HEK293 (cell line): ENCODE results near the gene TOPBP1.

Source experiments
- GLI4 ChIP-seq: fragments of 450-650 bp; formaldehyde crosslinking; IDR thresholded peaks from 2 replicates; pipeline ENCODE4 v1.5.1; 2016; ENCODE audit warnings: missing biosample characterization, missing genetic modification characterization
- KLF9 ChIP-seq: fragments of 450-650 bp; formaldehyde crosslinking; IDR thresholded peaks from 2 replicates; pipeline ENCODE4 v1.5.1; 2016; ENCODE audit warnings: missing biosample characterization, missing genetic modification characterization, low read depth
- OVOL3 ChIP-seq: fragments of 450-650 bp; formaldehyde crosslinking; IDR thresholded peaks from 2 replicates; pipeline ENCODE4 v1.5.1; 2016; ENCODE audit warnings: missing biosample characterization, missing genetic modification characterization
- PBX3 ChIP-seq: sonication (generic); formaldehyde crosslinking; IDR thresholded peaks from 2 replicates; pipeline ENCODE4 v1.8.1; 2022; ENCODE audit warnings: mild to moderate bottlenecking, moderate library complexity, missing genetic modification reagents
- SCRT1 ChIP-seq: fragments of 450-650 bp; formaldehyde crosslinking; IDR thresholded peaks from 2 replicates; pipeline ENCODE4 v1.5.1; 2016; ENCODE audit warnings: missing biosample characterization, missing genetic modification characterization, borderline replicate concordance
- ZBTB7A ChIP-seq: fragments of 450-650 bp; formaldehyde crosslinking; IDR thresholded peaks from 2 replicates; pipeline ENCODE4 v1.5.1; 2016; ENCODE audit warnings: low read depth, missing biosample characterization, missing genetic modification characterization
- ZNF350 ChIP-seq: fragments of 450-650 bp; formaldehyde crosslinking; IDR thresholded peaks from 2 replicates; pipeline ENCODE4 v1.5.0; 2017; ENCODE audit warnings: missing biosample characterization, mild to moderate bottlenecking, missing genetic modification characterization
- ZNF704 ChIP-seq: fragments of 450-650 bp; formaldehyde crosslinking; IDR thresholded peaks from 2 replicates; pipeline ENCODE4 v1.5.1; 2016; ENCODE audit warnings: missing biosample characterization, missing genetic modification characterization
- ZNF707 ChIP-seq: fragments of 450-650 bp; formaldehyde crosslinking; IDR thresholded peaks from 2 replicates; pipeline ENCODE4 v1.5.1; 2016; ENCODE audit warnings: missing biosample characterization, missing genetic modification characterization
- ZNF76 ChIP-seq: fragments of 450-650 bp; formaldehyde crosslinking; IDR thresholded peaks from 2 replicates; pipeline ENCODE4; 2016; ENCODE audit warnings: low read depth, missing biosample characterization, missing genetic modification characterization, borderline replicate concordance
- ZSCAN30 ChIP-seq: fragments of 450-650 bp; IDR thresholded peaks from 2 replicates; pipeline ENCODE4 v1.5.1; 2018; ENCODE audit warnings: missing biosample characterization, mild to moderate bottlenecking, missing genetic modification characterization, moderate library complexity
- TF ChIP-seq, protein P1 (sequence below): fragments of 450-650 bp; formaldehyde crosslinking; IDR thresholded peaks from 2 replicates; pipeline ENCODE4 v1.5.1; 2016; ENCODE audit warnings: missing biosample characterization, missing genetic modification characterization

DNA sequence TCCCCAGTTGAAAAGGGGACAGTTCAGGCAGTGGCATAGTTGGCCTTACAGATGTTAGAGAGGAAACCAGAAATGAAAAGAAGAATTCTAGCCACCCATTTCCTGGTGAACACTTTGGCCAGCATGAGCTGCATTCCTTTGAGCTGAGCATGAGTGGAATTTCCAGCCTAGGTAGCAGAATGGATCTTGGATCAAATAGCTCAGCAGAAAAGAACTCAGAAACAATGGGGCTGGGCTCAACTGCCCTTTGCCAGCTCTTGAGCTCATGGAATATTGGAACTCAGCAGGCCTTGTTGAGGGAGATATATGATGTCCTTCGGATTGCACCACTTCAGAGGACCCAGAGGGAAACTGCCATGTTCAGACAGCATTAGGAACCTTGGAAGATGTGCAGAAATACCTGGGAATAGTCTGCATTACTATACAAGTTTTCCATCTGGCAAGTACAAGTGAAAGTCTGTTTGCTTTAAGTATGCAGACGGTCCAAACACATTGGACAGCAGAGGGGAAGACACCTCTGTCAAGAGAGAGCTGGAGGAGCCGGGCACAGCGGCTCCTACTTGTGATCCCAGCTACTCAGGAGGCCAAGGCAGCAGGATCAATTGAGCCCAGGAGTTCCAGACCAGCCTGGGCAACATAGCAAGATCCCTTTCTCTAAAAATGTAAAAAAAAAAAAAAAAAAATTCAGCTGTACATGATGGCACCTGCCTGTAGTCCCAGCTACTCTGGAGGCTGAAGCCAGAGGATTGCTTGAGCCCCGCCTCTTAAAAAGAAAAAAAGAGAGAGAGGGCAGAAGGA, 91.4 kb downstream of the TOPBP1 start:
- no peak for TF ChIP-seq ZSCAN30 (tag by site-specific recombination)
- no peak for TF ChIP-seq GLI4 (tag by site-specific recombination)
- no peak for TF ChIP-seq SCRT1 (tag by site-specific recombination)
- no peak for TF ChIP-seq KLF9 (tag by site-specific recombination)
- TF ChIP-seq, protein P1, sequence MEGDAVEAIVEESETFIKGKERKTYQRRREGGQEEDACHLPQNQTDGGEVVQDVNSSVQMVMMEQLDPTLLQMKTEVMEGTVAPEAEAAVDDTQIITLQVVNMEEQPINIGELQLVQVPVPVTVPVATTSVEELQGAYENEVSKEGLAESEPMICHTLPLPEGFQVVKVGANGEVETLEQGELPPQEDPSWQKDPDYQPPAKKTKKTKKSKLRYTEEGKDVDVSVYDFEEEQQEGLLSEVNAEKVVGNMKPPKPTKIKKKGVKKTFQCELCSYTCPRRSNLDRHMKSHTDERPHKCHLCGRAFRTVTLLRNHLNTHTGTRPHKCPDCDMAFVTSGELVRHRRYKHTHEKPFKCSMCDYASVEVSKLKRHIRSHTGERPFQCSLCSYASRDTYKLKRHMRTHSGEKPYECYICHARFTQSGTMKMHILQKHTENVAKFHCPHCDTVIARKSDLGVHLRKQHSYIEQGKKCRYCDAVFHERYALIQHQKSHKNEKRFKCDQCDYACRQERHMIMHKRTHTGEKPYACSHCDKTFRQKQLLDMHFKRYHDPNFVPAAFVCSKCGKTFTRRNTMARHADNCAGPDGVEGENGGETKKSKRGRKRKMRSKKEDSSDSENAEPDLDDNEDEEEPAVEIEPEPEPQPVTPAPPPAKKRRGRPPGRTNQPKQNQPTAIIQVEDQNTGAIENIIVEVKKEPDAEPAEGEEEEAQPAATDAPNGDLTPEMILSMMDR (tag by site-specific recombination) = no peak
- TF ChIP-seq PBX3 (CRISPR knock-in tag) = no peak
- TF ChIP-seq ZNF704 (tag by site-specific recombination) = no peak
- no peak for TF ChIP-seq ZNF350
- TF ChIP-seq ZNF707 (tag by site-specific recombination) = no peak
- TF ChIP-seq OVOL3 (tag by site-specific recombination) = no peak
- TF ChIP-seq ZNF76 (tag by site-specific recombination) = no peak
- no peak for TF ChIP-seq ZBTB7A (tag by site-specific recombination)
